Neuronal stem cell (in vitro differentiated cells): Measurements from ENCODE around the gene CA5A.

Experiments
- DNase-seq: peaks from one replicate; pipeline ENCODE4 v3.0.0-alpha.2; 2013; ENCODE audit warnings: low spot score
- H2AFZ ChIP-seq: one replicate; pipeline ENCODE4 v1.6.1; 2013; ENCODE audit warnings: mild to moderate bottlenecking, low read length, inconsistent platforms
- H2AK5ac ChIP-seq: 2 replicates; pipeline ENCODE4 v1.6.1; 2013; ENCODE audit warnings: low read depth, mild to moderate bottlenecking, inconsistent platforms, low read length, moderate library complexity, mixed read lengths
- H2BK120ac ChIP-seq: 2 replicates; pipeline ENCODE4 v1.6.1; 2013; ENCODE audit warnings: low read depth, mild to moderate bottlenecking, inconsistent platforms, low read length, moderate library complexity, mixed read lengths
- H2BK12ac ChIP-seq: one replicate; pipeline ENCODE4 v1.6.1; 2013; ENCODE audit warnings: low read length, inconsistent platforms
- H2BK15ac ChIP-seq: 2 replicates; pipeline ENCODE4 v1.6.1; 2013; ENCODE audit warnings: mild to moderate bottlenecking, low read length, inconsistent platforms, mixed read lengths
- H2BK5ac ChIP-seq: one replicate; pipeline ENCODE4 v1.6.1; 2013; ENCODE audit warnings: inconsistent platforms, mild to moderate bottlenecking, low read length, moderate library complexity
- H3K14ac ChIP-seq: one replicate; pipeline ENCODE4 v1.6.1; 2013; ENCODE audit warnings: low read length, inconsistent platforms
- H3K18ac ChIP-seq: 2 replicates; pipeline ENCODE4 v1.6.1; 2013; ENCODE audit warnings: low read length, inconsistent platforms
- H3K23ac ChIP-seq: 2 replicates; pipeline ENCODE4 v1.6.1; 2013; ENCODE audit warnings: low read depth, mild to moderate bottlenecking, mixed read lengths, low read length, inconsistent platforms; ENCODE audit not compliant: poor library complexity
- H3K27ac ChIP-seq: replicated peaks from 3 replicates; pipeline ENCODE4 v1.5.1; 2013; ENCODE audit warnings: low read length, inconsistent platforms
- H3K27me3 ChIP-seq, 3 experiments: 2 replicates each; pipeline ENCODE4 v1.6.1; 2013; ENCODE audit warnings: low read length in 3 of 3, mild to moderate bottlenecking in 2 of 3, inconsistent platforms in 1 of 3, low read depth in 1 of 3, mixed read lengths in 1 of 3, moderate library complexity in 1 of 3; ENCODE audit not compliant: control insufficient read depth in 3 of 3, insufficient read depth in 3 of 3
- H3K36me3 ChIP-seq, 2 donors: replicated peaks in 1 of 2; 2 replicates each; pipeline ENCODE4 v1.6.1; 2013; ENCODE audit warnings: low read length in 2 of 2; ENCODE audit not compliant: control insufficient read depth in 2 of 2, insufficient read depth in 2 of 2
- H3K4ac ChIP-seq: 2 replicates; pipeline ENCODE4 v1.6.1; 2013; ENCODE audit warnings: inconsistent platforms, mild to moderate bottlenecking, low read length, moderate library complexity
- H3K4me1 ChIP-seq, 2 donors: 1 replicate in 1 of 2; 2 replicates in 1 of 2; pipeline ENCODE4 v1.6.1; 2013; ENCODE audit warnings: low read length in 2 of 2, low read depth in 1 of 2; ENCODE audit not compliant: control insufficient read depth in 2 of 2, insufficient read depth in 1 of 2
- H3K4me2 ChIP-seq: one replicate; pipeline ENCODE4 v1.6.1; 2013; ENCODE audit warnings: mild to moderate bottlenecking, low read length, inconsistent platforms; ENCODE audit not compliant: insufficient read depth, poor library complexity, severe bottlenecking
- H3K4me3 ChIP-seq, 2 donors: 2 replicates each; pipeline ENCODE4 v1.5.1; 2013; ENCODE audit warnings: low read length in 2 of 2, mild to moderate bottlenecking in 2 of 2, inconsistent platforms in 1 of 2, moderate library complexity in 1 of 2
- H3K79me1 ChIP-seq: one replicate; pipeline ENCODE4 v1.6.1; 2013; ENCODE audit warnings: low read depth, mild to moderate bottlenecking, inconsistent platforms, low read length, moderate library complexity
- H3K9ac ChIP-seq: one replicate; pipeline ENCODE4 v1.6.1; 2013; ENCODE audit warnings: mild to moderate bottlenecking, low read depth, low read length, inconsistent platforms; ENCODE audit not compliant: poor library complexity
- H3K9me3 ChIP-seq, 2 donors: replicated peaks in 1 of 2; 2 replicates each; pipeline versions ENCODE3 to v1.6.1; 2013; ENCODE audit warnings: low read length in 2 of 2, mild to moderate bottlenecking in 2 of 2, inconsistent platforms in 1 of 2, low read depth in 1 of 2, mixed read lengths in 1 of 2, moderate library complexity in 1 of 2; ENCODE audit not compliant: control insufficient read depth in 2 of 2, insufficient read depth in 1 of 2
- H4K8ac ChIP-seq: one replicate; pipeline ENCODE4 v1.6.1; 2013; ENCODE audit warnings: low read depth, mild to moderate bottlenecking, inconsistent platforms, low read length, moderate library complexity
- H4K91ac ChIP-seq: one replicate; pipeline ENCODE4 v1.6.1; 2013; ENCODE audit warnings: low read length, low read depth, mild to moderate bottlenecking, inconsistent platforms; ENCODE audit not compliant: poor library complexity
- WGBS, 2 donors: extraction: QIAGEN DNeasy Blood & Tissue Kit; methylation state at CpG; one replicate each; pipeline ENCODE4 v1.1.7; 2013; ENCODE audit warnings: missing lambda C conversion rate in 2 of 2, mixed read lengths in 1 of 2; ENCODE audit not compliant: insufficient read length in 2 of 2, insufficient replicate concordance in 1 of 2; ENCODE audit errors: extremely low coverage in 2 of 2; 5-methylcytosine and 5-hydroxymethylcytosine counted together

Gene CA5A

DNA sequence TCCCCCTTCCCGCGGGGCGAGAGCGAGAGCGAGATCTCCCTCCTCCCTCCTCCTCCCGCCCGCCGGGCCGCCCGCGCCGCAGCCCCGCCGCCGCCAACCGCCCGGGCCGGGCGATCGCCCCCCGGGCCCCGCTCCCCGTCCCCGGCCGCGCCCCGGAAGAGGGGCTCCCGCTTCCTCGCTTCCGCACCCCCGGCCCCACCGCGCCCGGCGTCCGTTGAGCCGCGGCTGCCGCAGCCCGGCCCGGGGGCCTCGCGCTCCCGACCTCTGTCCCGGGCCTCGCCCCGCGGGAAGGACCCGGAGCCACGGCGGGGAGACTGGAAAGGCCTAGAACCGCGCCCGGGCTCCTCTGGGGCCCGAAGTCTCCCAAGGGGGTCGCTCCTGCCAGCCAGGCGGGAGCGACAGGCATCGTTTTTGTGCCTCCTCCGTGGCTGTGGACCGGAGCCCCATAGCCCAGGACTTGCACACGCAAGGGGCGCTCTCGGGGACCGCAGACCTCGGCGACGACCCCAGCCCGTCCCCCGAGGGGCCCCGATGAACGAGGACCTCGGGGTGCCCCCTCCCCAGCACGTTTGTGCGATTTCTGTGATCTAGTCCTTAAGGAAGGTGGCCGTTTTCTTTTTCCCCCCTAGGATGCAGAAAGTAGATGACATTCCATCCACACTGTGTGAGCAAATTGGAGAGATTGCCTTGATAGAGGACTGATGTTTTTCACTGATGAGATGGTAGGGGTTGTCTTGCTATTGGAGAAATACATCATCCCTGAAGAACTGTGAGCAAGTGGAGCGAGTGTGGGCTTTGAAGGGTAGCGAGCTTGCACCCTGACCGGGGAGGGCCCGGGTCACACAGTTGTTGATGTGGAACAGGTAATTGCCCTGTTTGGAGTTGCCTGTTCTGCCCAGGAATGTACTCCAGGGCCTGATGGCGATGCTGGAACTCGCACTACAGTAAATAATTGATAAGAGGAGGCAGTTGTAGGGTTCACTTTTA, 15.5 kb upstream of the CA5A start:
- H3K27ac ChIP-seq = peak overlapping the region; percentile 73
- H2BK12ac ChIP-seq = no peak overlapping the region
- H3K27me3 ChIP-seq = no peaks in the 10 kb centered on the region
- DNase-seq = peak; percentile 38
- peaks cover 14 to 15% of the 10 kb centered on the region in 2 donors for H3K4me1 ChIP-seq
- H3K9me3 ChIP-seq = no peaks in the 10 kb centered on the region
- H2AK5ac ChIP-seq = peak overlapping the region; percentile 68
- H3K79me1 ChIP-seq = peaks cover 12% of the 10 kb centered on the region
- peak overlapping the region; percentile 71 for H2BK5ac ChIP-seq
- peak overlapping the region; percentile 2 for H3K4ac ChIP-seq
- peak overlapping the region; percentile 66 to 96 for H3K4me3 ChIP-seq
- H3K9ac ChIP-seq = peak overlapping the region; percentile 83
- no peak overlapping the region for H3K23ac ChIP-seq
- H3K18ac ChIP-seq = peak overlapping the region; percentile 88
- peak overlapping the region; percentile 94 for H3K4me2 ChIP-seq
- H3K36me3 ChIP-seq = peaks cover 3 to 31% of the 10 kb centered on the region in 2 donors
- no peak overlapping the region for H2BK120ac ChIP-seq
- H4K91ac ChIP-seq = no peak overlapping the region
- H2BK15ac ChIP-seq = no peak overlapping the region
- H4K8ac ChIP-seq = no peak overlapping the region
- peak overlapping the region; percentile 76 for H3K14ac ChIP-seq
- no CpG with 5 or more reads among the region's 82 CpGs for WGBS, 2 donors
- peak overlapping the region; percentile 95 for H2AFZ ChIP-seq

DNA sequence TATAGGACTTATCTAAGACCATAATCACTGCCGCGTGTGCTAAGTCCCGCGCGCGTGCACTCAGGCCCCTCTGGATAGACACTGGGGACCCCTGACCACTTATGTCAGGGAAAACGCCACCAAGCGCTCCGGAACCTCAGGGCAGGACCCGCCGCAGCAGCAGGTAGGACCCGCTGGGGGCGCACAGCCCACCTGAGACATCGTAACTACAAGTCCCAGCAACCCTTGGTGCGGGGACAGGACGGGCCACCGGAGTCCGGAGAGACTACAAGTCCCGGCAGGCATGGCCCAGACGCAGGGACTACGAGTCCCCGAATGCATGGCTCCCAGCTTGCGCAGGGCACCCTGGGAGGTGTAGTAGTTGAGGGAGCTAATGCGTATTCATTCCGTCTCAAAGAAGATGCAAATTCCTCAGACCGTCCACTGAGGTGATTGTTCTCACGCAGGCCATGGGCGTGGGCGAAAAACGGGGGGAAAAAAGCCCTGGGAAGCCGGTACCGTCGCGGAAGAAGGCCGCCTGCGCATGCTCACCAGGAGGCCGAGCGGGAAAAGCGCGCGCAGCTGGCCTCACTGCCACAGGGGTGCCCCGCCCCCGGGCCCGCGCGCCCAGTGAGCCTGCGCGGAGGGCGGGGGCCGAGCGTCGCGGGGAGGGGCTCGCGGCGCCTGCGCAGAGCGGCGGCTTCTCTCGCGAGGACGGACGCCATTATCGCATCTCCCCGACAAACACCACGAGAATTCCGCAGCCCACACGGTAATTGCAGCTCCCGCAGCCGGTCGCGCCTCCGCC, 14.6 kb upstream of the CA5A start, which contains the start of gene BANP:
BANP (plus strand) TSS at position 670 of the 787 bp plus-strand sequence. CDS start 23,682 bp downstream, outside the sequence.
- Histone ChIP-seq H3K4me2 (peak within 1 kb of the TSS; percentile 94), H3K27ac (peak within 1 kb of the TSS; percentile 89), H3K23ac (no peak within 1 kb of the TSS), H3K4me1 (peaks cover 7 to 9% of the 10 kb centered on the region in 2 donors), H3K4ac (peak within 1 kb of the TSS; percentile 2), H2AK5ac (peak within 1 kb of the TSS; percentile 68), H3K14ac (peak within 1 kb of the TSS; percentile 76), H3K9me3 (no peaks in the 10 kb centered on the region), H4K91ac (no peak within 1 kb of the TSS), H3K27me3 (no peaks in the 10 kb centered on the region), H2BK120ac (no peak within 1 kb of the TSS), H4K8ac (peak within 1 kb of the TSS; percentile 89), H3K18ac (peak within 1 kb of the TSS; percentile 94), H2BK12ac (no peak within 1 kb of the TSS), H3K79me1 (peaks cover 12% of the 10 kb centered on the region), H3K36me3 (peaks cover 3 to 31% of the 10 kb centered on the region in 2 donors), H3K4me3 (peak within 1 kb of the TSS; percentile 66 to 96), H2BK15ac (no peak within 1 kb of the TSS), H2AFZ (peak within 1 kb of the TSS; percentile 95), H3K9ac (peak within 1 kb of the TSS; percentile 83), H2BK5ac (peak within 1 kb of the TSS; percentile 71)
- no CpG with 5 or more reads among the region's 73 CpGs for WGBS, 2 donors
- DNase-seq = peak; percentile 98

- Histone ChIP-seq H2BK5ac (no peak overlapping the region), H3K9ac (no peak overlapping the region), H2BK12ac (no peak overlapping the region), H3K4me1 (peaks cover 6 to 11% of the 10 kb centered on the region in 2 donors), H3K36me3 (peaks cover 3 to 15% of the 10 kb centered on the region in 2 donors), H3K4me3 (no peak overlapping the region), H4K8ac (no peak overlapping the region), H2AK5ac (peak overlapping the region; percentile 5), H3K9me3 (no peaks in the 10 kb centered on the region), H4K91ac (no peak overlapping the region), H3K4ac (no peak overlapping the region), H3K27me3 (no peaks in the 10 kb centered on the region), H3K4me2 (no peak overlapping the region), H2BK15ac (no peak overlapping the region), H3K14ac (no peak overlapping the region), H3K18ac (no peak overlapping the region), H3K23ac (peak overlapping the region; percentile 25), H2BK120ac (no peak overlapping the region), H3K27ac (no peak overlapping the region), H3K79me1 (peaks cover 6% of the 10 kb centered on the region), H2AFZ (peak overlapping the region; percentile 61)
- no CpG with 5 or more reads among the region's 16 CpGs for WGBS, 2 donors
- DNase-seq = no peak
Measured at GRCh38 chr16:87949071-87949744, 12.9 kb upstream of the CA5A start.
